Measurements from ENCODE around the gene MYO1G.

The MYO1G gene

DNA sequence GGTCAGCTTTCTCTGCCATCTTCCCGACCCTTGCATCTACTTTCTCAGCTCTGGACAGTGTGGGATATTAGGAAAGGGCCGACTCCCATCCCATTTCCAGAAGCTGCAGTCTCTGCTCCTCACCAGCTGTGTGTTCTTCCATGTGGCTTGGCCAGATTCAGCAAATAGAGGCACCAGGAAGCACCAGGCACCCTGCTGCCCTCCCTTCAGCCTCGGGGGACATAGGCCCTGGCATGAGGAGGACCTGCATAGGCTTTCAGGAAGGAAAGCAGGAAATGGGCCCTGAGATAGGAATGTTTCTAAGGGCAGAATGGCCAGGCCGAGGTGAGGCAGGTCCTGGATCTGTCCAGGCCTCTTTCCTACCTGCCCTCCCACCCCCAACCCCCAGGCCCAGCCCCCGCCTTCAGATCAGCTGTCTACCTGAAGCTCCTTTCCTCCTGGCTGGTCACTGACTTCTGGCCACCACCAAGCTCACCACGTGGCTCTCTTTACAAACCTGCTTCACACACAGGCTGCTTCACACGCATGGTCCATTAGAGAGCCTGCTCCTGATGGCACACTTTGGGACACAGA is 66.0 kb downstream of the MYO1G start:
- Histone ChIP-seq H3K9ac (ENCODE audit: low read depth, low read length, poor library complexity, severe bottlenecking) (no peak overlapping the region), H3K9me3 (ENCODE audit: insufficient read depth, low read depth, low read length) (no peaks in the 10 kb centered on the region), H3F3A (ENCODE audit: low read depth) (no peaks in the 10 kb centered on the region), H3K27me3 (ENCODE audit: insufficient read depth, low read length, poor library complexity, severe bottlenecking) (no peaks in the 10 kb centered on the region), H3K9me2 (replicated peaks; ENCODE audit: low read depth, low read length) (no peaks in the 10 kb centered on the region), H3K36me3 (ENCODE audit: insufficient read depth, low read length) (no peaks in the 10 kb centered on the region), H4K20me1 (ENCODE audit: insufficient read depth, low read length, poor library complexity, severe bottlenecking) (no peaks in the 10 kb centered on the region), H3K4me3 (ENCODE audit: low read length, poor library complexity, severe bottlenecking) (no peak overlapping the region), H3K4me1 (ENCODE audit: insufficient read depth, low read length, poor library complexity, severe bottlenecking) (no peaks in the 10 kb centered on the region), H3K79me2 (ENCODE audit: insufficient read depth, low read length) (no peaks in the 10 kb centered on the region), H3K4me2 (ENCODE audit: low read depth, low read length, poor library complexity, severe bottlenecking) (no peak overlapping the region), H2AFZ (ENCODE audit: low read length) (no peak overlapping the region)
- TF ChIP-seq EZH2phosphoT487 (IDR thresholded peaks at IDR 0.05; ENCODE audit: borderline replicate concordance): no peak
- TF ChIP-seq, protein P1, sequence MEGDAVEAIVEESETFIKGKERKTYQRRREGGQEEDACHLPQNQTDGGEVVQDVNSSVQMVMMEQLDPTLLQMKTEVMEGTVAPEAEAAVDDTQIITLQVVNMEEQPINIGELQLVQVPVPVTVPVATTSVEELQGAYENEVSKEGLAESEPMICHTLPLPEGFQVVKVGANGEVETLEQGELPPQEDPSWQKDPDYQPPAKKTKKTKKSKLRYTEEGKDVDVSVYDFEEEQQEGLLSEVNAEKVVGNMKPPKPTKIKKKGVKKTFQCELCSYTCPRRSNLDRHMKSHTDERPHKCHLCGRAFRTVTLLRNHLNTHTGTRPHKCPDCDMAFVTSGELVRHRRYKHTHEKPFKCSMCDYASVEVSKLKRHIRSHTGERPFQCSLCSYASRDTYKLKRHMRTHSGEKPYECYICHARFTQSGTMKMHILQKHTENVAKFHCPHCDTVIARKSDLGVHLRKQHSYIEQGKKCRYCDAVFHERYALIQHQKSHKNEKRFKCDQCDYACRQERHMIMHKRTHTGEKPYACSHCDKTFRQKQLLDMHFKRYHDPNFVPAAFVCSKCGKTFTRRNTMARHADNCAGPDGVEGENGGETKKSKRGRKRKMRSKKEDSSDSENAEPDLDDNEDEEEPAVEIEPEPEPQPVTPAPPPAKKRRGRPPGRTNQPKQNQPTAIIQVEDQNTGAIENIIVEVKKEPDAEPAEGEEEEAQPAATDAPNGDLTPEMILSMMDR (conservative IDR thresholded peaks at IDR 0.05; ENCODE audit: low read length): no peak

All from Loucy (cell line).